GM12865 (cell line): Measurements from ENCODE around the gene ASB6.

Experiments used
- DNase-seq: peaks from one replicate; pipeline ENCODE4 v3.0.0; 2010; ENCODE audit warnings: low read depth
- H3K4me3 ChIP-seq: 2 replicates; pipeline ENCODE4 v1.5.1; 2011; ENCODE audit warnings: mild to moderate bottlenecking, low read depth, low read length, control low read depth
- TF ChIP-seq, protein P1 (sequence below): IDR thresholded peaks from 2 replicates; pipeline ENCODE4 v1.5.1; 2011; ENCODE audit warnings: low read length, control low read depth, low read depth, inconsistent platforms; ENCODE audit not compliant: insufficient read depth; ENCODE audit errors: missing control alignments

ASB6 gene

DNA sequence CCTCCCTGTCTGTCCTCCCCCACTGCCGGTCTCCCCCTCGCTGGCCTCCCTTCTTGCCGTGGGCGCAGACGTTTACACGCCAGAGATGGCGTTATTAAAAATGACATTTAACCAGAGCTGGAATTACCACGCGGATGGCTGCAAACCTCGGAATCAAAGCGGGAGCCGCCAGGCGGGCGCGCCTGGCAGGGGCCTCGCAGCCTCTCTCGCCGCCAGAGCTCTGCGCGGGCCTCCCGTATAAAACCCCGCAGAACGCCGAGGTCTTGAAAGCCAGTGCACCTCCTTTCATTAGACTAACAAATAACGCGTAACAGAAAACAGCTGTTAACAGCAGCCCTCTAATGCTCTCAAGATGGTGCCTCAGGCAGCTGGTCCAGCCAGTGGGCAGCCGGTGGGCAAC lies 33.7 kb upstream of the ASB6 start:
- H3K4me3 ChIP-seq: no peak overlapping the region
- TF ChIP-seq, protein P1, sequence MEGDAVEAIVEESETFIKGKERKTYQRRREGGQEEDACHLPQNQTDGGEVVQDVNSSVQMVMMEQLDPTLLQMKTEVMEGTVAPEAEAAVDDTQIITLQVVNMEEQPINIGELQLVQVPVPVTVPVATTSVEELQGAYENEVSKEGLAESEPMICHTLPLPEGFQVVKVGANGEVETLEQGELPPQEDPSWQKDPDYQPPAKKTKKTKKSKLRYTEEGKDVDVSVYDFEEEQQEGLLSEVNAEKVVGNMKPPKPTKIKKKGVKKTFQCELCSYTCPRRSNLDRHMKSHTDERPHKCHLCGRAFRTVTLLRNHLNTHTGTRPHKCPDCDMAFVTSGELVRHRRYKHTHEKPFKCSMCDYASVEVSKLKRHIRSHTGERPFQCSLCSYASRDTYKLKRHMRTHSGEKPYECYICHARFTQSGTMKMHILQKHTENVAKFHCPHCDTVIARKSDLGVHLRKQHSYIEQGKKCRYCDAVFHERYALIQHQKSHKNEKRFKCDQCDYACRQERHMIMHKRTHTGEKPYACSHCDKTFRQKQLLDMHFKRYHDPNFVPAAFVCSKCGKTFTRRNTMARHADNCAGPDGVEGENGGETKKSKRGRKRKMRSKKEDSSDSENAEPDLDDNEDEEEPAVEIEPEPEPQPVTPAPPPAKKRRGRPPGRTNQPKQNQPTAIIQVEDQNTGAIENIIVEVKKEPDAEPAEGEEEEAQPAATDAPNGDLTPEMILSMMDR: no peak
- no peak for DNase-seq

DNA sequence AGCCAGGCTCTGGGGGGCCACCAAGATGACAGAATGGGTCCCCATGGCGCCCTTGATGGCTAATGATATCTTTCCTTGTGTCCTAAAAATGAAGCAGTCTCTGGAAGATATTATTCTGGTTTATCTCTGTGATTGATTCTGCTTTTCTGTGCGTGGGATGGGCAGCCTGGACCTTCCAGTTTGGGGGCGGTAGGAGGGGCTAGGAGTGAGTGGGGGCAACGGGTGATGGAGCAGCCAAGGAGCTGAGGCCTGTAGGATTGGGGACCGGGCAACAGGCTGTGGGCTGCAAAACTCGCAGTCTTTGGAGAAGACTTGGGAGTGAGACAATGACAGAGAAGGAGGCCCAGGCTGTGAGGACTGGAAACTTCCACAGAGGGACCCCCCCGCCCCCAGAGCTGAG lies 32.3 kb upstream of the ASB6 start:
- no peak for DNase-seq
- TF ChIP-seq, protein P1: no peak
- H3K4me3 ChIP-seq: no peak overlapping the region

DNA sequence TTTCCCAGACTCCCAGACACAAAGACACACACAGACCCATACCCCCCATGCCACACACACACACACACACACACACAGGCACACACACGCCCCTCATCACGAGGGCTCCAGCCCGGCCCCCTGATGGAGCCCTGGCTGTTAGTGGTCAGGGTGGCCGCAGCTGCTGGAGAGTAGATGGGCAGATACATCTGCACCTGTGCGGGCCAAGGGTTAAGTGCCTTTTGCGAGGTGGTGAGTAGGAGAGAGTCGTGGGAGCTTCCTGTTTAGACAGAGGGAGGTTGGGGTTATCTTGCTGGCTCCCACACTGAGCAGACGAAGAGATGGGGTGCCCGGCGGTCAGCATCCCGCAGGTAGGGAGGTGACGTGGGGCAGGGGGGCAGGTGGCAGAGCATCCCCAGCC lies 31.7 kb upstream of the ASB6 start:
- H3K4me3 ChIP-seq: no peak overlapping the region
- TF ChIP-seq, protein P1: no peak
- DNase-seq: no peak

DNA sequence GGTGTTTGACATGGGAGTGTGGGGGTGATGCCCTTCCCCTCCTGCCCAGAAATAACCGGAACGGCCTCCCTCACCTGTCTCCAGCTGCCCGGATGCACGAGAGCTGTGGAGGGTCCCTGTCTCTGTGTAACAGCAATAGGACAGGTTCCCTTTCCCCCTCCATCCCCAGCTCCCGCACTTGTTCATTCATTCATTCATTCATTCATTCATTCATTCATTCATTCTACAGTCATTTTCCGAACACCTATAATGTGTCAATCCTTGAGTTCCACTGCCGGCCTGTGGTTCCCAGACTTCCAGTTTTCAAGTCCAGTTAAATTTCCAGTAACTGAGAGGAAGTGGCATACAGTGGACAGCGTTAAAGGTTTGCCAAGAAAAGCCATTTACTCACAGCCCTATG lies 30.8 kb upstream of the ASB6 start:
- H3K4me3 ChIP-seq: no peak overlapping the region
- no peak for DNase-seq
- TF ChIP-seq, protein P1: no peak

DNA sequence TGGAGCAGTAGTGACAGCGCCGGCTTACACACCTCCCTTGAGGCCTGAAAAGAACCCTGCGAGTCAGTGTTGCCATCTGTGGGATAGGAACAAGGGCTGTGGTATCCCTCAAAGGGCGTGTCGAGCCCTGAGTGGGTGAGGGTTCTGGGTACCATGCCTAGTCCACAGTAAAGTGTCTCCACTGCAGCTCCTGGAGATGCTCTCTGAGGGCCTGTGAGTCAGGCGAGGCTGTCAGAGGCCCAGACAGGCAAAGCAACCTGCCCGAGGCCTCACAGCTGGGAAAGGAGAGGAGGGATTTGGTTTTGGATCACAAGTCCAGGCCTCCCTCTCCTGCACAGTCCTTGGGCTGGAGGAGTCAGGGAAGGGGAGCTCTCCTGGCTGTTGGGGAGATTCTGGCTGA lies 29.6 kb upstream of the ASB6 start:
- no peak for DNase-seq
- TF ChIP-seq, protein P1: no peak
- H3K4me3 ChIP-seq: no peak overlapping the region

DNA sequence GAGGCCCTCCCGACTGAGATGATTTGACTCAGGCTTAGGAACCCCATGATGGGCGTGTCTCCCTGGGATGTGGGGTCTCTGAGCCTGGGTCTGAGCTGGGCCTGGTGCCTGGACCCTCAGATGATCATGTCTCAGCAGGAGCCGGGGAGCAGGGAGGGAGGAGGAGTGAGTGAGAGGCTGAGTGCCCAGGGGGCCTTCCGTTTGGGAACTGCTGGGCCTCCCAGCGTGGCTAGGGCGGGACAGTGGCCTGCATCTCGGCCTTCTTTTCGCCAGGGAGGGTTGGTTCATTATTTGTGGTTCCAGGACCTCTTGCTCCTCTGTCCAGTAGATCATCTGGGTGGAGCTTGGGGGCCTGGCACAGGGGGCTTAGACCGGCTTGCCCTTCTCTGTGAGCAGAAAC lies 29.1 kb upstream of the ASB6 start:
- no peak overlapping the region for H3K4me3 ChIP-seq
- TF ChIP-seq, protein P1: no peak
- DNase-seq: no peak

DNA sequence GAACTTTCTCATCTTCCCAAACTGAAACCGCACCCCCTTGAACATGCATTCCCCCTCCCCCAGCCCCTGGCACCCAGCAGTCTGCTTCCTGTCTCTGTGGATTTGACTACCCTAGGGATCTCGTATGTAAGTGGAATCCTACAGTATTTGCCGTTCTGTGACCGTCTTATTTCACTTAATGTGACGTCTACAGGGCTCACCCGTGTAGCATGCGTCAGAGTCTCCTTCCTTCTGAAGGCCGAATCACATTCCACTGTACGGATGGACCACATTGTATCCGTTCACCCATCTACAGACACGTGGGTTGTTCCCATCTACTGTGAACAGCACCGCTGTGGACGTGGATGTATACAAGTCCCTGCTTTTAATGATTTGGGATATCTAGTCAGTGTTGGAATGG lies 28.0 kb upstream of the ASB6 start:
- no peak for DNase-seq
- TF ChIP-seq, protein P1: no peak
- H3K4me3 ChIP-seq: no peak overlapping the region
